ENCODE data around the gene MPC2.

The MPC2 gene

DNA sequence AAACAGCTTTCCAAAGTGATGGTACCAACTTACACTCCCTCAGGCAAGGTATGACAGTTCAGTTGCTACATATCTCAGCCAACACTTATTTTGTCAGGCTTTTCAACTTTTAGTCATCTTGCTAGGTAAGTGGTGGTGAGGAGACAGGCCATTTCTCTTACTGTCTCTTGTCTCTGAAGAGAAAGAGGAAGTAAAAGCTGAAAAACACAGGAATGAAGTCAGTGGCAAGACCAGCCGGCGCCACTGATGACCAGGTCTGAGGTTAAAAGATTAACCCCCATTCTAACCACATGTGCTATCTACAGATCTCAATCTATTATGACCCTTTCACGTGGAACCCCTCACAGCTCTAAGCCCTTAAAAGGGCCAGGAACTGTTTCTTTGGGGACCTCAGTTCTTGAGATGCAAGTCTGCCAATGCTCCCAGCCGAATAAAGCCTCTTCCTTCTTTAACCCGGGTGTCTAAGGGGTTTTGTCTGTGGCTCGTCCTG, 27.1 kb downstream of the MPC2 start:
- H3K4me3 ChIP-seq (ENCODE audit: low read depth, low read length) = no peak overlapping the region
- DNase-seq (ENCODE audit: low read depth) = no peak
- TF ChIP-seq, protein P1, sequence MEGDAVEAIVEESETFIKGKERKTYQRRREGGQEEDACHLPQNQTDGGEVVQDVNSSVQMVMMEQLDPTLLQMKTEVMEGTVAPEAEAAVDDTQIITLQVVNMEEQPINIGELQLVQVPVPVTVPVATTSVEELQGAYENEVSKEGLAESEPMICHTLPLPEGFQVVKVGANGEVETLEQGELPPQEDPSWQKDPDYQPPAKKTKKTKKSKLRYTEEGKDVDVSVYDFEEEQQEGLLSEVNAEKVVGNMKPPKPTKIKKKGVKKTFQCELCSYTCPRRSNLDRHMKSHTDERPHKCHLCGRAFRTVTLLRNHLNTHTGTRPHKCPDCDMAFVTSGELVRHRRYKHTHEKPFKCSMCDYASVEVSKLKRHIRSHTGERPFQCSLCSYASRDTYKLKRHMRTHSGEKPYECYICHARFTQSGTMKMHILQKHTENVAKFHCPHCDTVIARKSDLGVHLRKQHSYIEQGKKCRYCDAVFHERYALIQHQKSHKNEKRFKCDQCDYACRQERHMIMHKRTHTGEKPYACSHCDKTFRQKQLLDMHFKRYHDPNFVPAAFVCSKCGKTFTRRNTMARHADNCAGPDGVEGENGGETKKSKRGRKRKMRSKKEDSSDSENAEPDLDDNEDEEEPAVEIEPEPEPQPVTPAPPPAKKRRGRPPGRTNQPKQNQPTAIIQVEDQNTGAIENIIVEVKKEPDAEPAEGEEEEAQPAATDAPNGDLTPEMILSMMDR (conservative IDR thresholded peaks at IDR 0.05; ENCODE audit: low read depth, low read length) = no peak

DNA sequence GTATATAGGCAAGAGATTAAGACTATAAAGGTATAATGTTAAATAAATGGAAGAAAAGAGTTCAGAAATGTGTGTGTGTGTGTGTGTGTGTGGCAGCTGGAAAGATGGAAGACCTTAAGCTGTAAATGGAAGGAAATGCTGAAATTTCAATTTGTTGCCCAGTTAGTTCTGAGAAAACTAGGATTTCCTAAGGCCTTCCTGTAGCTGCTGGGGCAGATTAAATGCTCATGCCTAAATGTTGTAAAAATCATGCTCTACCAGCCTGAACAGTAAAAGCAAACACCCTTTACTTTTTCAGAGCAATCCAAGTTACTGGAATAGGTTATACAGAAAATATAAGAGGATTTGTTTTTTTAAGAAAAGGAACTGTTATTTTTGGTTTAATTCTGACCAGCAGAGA, 31.2 kb downstream of the MPC2 start:
- no peak overlapping the region for H3K4me3 ChIP-seq (ENCODE audit: low read depth, low read length)
- TF ChIP-seq, protein P1 (conservative IDR thresholded peaks at IDR 0.05; ENCODE audit: low read depth, low read length) = no peak
- DNase-seq (ENCODE audit: low read depth) = peak; percentile 25

DNA sequence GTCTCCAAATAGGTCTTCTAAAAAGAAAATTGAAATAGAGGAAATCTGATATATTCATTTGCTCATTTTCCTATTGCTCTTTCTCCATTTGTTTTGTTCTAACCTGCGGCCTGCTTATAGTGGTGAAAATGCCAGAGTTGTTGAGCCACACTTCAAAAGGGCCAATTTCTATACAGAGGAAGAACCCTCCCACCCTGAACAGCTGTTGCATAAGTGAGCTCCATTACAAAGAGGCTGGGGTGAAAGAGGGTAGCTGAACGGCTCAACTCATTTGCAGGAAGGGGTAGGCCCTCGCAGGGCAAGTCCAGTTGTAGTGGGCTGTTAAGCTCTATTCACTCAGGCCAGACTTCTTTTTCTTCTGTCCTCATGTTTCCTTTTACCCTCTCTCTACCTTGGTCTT, 31.7 kb downstream of the MPC2 start:
- DNase-seq (ENCODE audit: low read depth) = peak; percentile 76
- TF ChIP-seq, protein P1 (conservative IDR thresholded peaks at IDR 0.05; ENCODE audit: low read depth, low read length) = no peak
- H3K4me3 ChIP-seq (ENCODE audit: low read depth, low read length) = no peak overlapping the region

DNA sequence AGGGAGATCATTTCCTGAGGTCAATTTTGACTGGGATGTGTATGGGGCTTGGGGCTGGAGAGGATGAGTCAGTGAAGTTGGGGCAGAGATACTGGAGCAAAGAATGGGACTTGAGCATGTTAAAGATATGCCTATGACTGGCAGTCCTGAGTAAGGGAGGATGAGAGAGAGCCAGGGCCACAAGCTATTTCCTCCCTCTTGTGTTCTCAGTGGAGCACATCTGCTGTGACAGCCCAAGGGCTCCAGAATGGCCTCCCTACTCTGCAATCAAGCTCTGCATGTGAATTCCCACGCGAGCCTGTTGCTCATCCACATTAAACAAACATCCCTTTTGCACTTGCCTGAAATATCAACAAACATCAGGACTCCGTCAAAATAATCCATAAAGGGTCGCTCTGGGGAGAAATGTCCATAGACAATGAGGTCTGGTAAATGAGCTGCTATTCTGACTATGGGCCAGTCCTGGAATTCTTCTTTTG, 32.2 kb downstream of the MPC2 start:
- no peak overlapping the region for H3K4me3 ChIP-seq (ENCODE audit: low read depth, low read length)
- TF ChIP-seq, protein P1 (conservative IDR thresholded peaks at IDR 0.05; ENCODE audit: low read depth, low read length) = no peak
- DNase-seq (ENCODE audit: low read depth) = peak; percentile 64

DNA sequence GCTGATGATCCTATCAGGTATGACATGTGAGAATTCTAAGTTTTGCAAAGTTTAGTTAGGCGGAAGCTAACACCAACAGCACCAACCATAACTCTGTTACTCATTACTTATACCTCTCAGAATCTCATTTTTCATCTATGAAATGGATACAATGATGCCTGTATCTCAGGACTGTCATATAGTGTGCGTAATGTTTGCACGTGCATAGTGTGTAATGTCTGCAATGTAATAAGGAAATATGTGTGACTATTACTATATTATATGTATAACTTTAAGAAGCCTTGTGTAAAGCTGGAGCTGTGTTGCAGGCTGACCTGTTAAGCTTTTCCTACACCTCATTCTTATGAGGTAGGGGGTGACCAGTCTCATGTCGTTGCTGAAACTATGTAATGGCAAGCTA, 36.0 kb downstream of the MPC2 start:
- TF ChIP-seq, protein P1 (conservative IDR thresholded peaks at IDR 0.05; ENCODE audit: low read depth, low read length) = no peak
- DNase-seq (ENCODE audit: low read depth) = no peak
- H3K4me3 ChIP-seq (ENCODE audit: low read depth, low read length) = no peak overlapping the region

DNA sequence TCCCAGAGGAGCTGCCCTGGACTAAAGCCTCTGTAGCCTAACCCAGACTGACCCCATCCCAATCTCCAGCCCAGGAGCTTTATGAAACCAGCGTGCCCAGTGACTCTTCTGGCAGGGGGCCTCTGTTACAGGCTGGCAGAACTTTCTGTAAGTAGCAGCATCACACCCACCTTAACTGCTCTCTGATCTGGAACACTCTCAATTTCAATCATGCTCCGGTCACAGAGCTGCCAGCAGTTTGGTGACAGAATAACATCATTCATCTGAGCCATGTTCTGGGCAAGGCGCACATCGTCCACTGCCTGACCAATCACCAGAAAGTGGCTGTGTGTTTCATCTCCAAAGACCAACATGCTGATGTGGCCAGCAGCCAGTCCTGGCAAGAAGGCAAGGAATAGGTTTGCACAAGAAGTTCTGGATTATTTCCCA, 37.6 kb downstream of the MPC2 start:
- no peak overlapping the region for H3K4me3 ChIP-seq (ENCODE audit: low read depth, low read length)
- TF ChIP-seq, protein P1 (conservative IDR thresholded peaks at IDR 0.05; ENCODE audit: low read depth, low read length) = no peak
- DNase-seq (ENCODE audit: low read depth) = no peak

DNA sequence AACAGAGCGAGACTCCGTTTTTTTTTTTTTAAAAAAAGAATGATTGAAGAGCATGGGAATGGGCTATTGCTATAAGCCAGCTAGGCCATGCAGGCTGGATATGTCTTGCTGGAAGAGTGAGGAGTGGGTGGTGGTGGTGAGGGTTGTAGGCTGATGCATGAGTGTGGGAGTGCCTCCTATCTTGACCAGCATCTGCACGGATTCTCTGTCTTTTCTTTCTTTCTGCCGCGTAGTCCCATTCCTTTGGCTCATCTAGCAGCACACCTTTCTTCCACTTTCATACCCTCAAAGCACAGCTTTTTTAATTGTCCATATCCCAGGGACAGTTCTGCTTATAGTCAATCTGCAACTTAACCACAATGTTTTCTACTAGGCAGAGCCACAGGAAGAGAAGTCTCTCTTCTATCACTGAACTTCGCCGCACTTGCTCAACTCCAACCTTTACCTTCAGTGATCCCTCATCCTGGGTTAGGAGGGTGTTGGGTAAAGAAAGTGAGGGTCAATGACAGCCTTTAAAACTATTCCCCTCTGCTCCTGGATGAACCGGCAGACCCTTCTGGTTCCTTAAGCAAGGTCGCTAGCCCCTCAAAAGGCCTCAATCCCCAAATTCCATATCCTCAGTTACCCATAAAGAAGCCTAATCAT, 38.2 kb downstream of the MPC2 start:
- no peak overlapping the region for H3K4me3 ChIP-seq (ENCODE audit: low read depth, low read length)
- TF ChIP-seq, protein P1 (conservative IDR thresholded peaks at IDR 0.05; ENCODE audit: low read depth, low read length) = no peak
- no peak for DNase-seq (ENCODE audit: low read depth)

Data from choroid plexus epithelial cell (primary cell).